IMR-90 (cell line): ENCODE data around the gene PRKRIP1. TPM values are rescaled to one million over a fixed set of nuclear protein-coding genes. Genes with fewer than 3 reads are reported as not detected.

Experiments used
- ATAC-seq: fragments of 200-7000 bp; cut with Tn5 transposase; 2 replicates; pipeline ENCODE4 v1.9.1; 2020; ENCODE audit warnings: low read depth, mild to moderate bottlenecking, moderate library complexity
- BruUV-seq: library from RNA; stranded (reverse); fragments of 400-500 nt; replicated peaks from 2 replicates; lab custom pipeline; 2021; lab: Mats Ljungman, UMichigan
- CTCF ChIA-PET: fragments of 300-600 bp; formaldehyde crosslinking; extraction: SDS; loops from one replicate; lab custom pipeline; 2021; ENCODE audit warnings: antibody characterized with exemption; lab: Yijun Ruan, JAX
- POLR2A ChIA-PET: fragments of 300-600 bp; sonication (Branson Sonifier 250); formaldehyde crosslinking; loops from one replicate; lab custom pipeline; 2022; ENCODE audit warnings: antibody characterized with exemption; ENCODE audit not compliant: unreplicated experiment; lab: Charles Lee
- DNase-seq: peaks from one replicate; pipeline ENCODE4 v3.0.0; 2013
- H2AFZ ChIP-seq: replicated peaks from 2 replicates; pipeline ENCODE3; 2013; ENCODE audit warnings: low read length, mild to moderate bottlenecking; ENCODE audit not compliant: poor library complexity
- H2AK5ac ChIP-seq: 2 replicates; pipeline ENCODE4 v1.6.1; 2013; ENCODE audit warnings: low read depth, low read length, inconsistent platforms
- H2AK9ac ChIP-seq: replicated peaks from 2 replicates; pipeline ENCODE3; 2013; ENCODE audit warnings: mild to moderate bottlenecking, low read depth, low read length, moderate library complexity; ENCODE audit not compliant: poor library complexity
- H2BK120ac ChIP-seq: 2 replicates; pipeline ENCODE4 v1.6.1; 2013; ENCODE audit warnings: low read depth, low read length, inconsistent platforms
- H2BK15ac ChIP-seq: 3 replicates; pipeline ENCODE4 v1.6.1; 2013; ENCODE audit warnings: low read depth, low read length, inconsistent platforms
- H2BK20ac ChIP-seq: 2 replicates; pipeline ENCODE4 v1.6.1; 2013; ENCODE audit warnings: low read depth, mild to moderate bottlenecking, inconsistent platforms, low read length, moderate library complexity
- H2BK5ac ChIP-seq: 2 replicates; pipeline ENCODE4 v1.6.1; 2013; ENCODE audit warnings: mild to moderate bottlenecking, low read depth, low read length, inconsistent platforms; ENCODE audit not compliant: poor library complexity, severe bottlenecking
- H3K14ac ChIP-seq: replicated peaks from 2 replicates; pipeline ENCODE4 v1.6.1; 2013; ENCODE audit warnings: low read depth, low read length, inconsistent platforms
- H3K18ac ChIP-seq: 2 replicates; pipeline ENCODE4 v1.6.1; 2013; ENCODE audit warnings: low read depth, low read length, control low read depth
- H3K23ac ChIP-seq: 2 replicates; pipeline ENCODE4 v1.6.1; 2013; ENCODE audit warnings: low read depth, low read length, inconsistent platforms
- H3K27ac ChIP-seq: 2 replicates; pipeline ENCODE4 v1.5.1; 2013; ENCODE audit warnings: mild to moderate bottlenecking, control low read depth, low read length; ENCODE audit not compliant: insufficient read depth
- H3K27me3 ChIP-seq: 2 replicates; pipeline ENCODE4 v1.6.1; 2013; ENCODE audit warnings: low read length; ENCODE audit not compliant: control insufficient read depth, insufficient read depth
- H3K36me3 ChIP-seq: 2 replicates; pipeline ENCODE4 v1.6.1; 2013; ENCODE audit warnings: low read length, mixed read lengths; ENCODE audit not compliant: control insufficient read depth, insufficient read depth
- H3K4ac ChIP-seq: 2 replicates; pipeline ENCODE4 v1.6.1; 2013; ENCODE audit warnings: low read depth, low read length, inconsistent platforms
- H3K4me1 ChIP-seq: 2 replicates; pipeline ENCODE4 v1.6.1; 2013; ENCODE audit warnings: low read length, mixed read lengths; ENCODE audit not compliant: control insufficient read depth, insufficient read depth
- H3K4me2 ChIP-seq: 2 replicates; pipeline ENCODE4 v1.6.1; 2013; ENCODE audit warnings: low read depth, mild to moderate bottlenecking, control low read depth, low read length, moderate library complexity
- H3K4me3 ChIP-seq: 2 replicates; pipeline ENCODE4 v1.5.1; 2013; ENCODE audit warnings: low read depth, mild to moderate bottlenecking, control low read depth, low read length, moderate library complexity; ENCODE audit not compliant: insufficient read depth
- H3K56ac ChIP-seq: 2 replicates; pipeline ENCODE4 v1.6.1; 2013; ENCODE audit warnings: low read length, inconsistent platforms; ENCODE audit not compliant: insufficient read depth; ENCODE audit errors: extremely low read depth
- H3K79me1 ChIP-seq, 2 experiments: 2 replicates each; pipeline ENCODE4 v1.6.1; 2013; ENCODE audit warnings: low read length in 2 of 2, inconsistent platforms in 1 of 2, low read depth in 1 of 2
- H3K9ac ChIP-seq: 2 replicates; pipeline ENCODE4 v1.6.1; 2013; ENCODE audit warnings: low read depth, low read length, control low read depth
- H3K9me1 ChIP-seq: 2 replicates; pipeline ENCODE4 v1.6.1; 2013; ENCODE audit warnings: low read length, inconsistent platforms; ENCODE audit not compliant: insufficient read depth
- H3K9me3 ChIP-seq: 2 replicates; pipeline ENCODE4 v1.6.1; 2013; ENCODE audit warnings: low read length; ENCODE audit not compliant: control insufficient read depth, insufficient read depth
- H4K20me1 ChIP-seq: 2 replicates; pipeline ENCODE4 v1.6.1; 2013; ENCODE audit warnings: low read length, inconsistent platforms; ENCODE audit not compliant: insufficient read depth
- H4K5ac ChIP-seq: 2 replicates; pipeline ENCODE4 v1.6.1; 2013; ENCODE audit warnings: mild to moderate bottlenecking, low read depth, low read length, control low read depth
- H4K8ac ChIP-seq, 2 experiments: 2 replicates each; pipeline ENCODE4 v1.6.1; 2013; ENCODE audit warnings: low read depth in 2 of 2, low read length in 2 of 2, control low read depth in 1 of 2, inconsistent platforms in 1 of 2
- H4K91ac ChIP-seq: 2 replicates; pipeline ENCODE4 v1.6.1; 2013; ENCODE audit warnings: low read depth, low read length, inconsistent platforms; ENCODE audit not compliant: insufficient read depth
- BHLHE40 ChIP-seq: fragments of 150-350 bp; IDR thresholded peaks from 2 replicates; pipeline ENCODE4 v1.6.1; 2016; ENCODE audit warnings: mild to moderate bottlenecking, low read depth, low read length
- CEBPB ChIP-seq: IDR thresholded peaks from 2 replicates; pipeline ENCODE4 v1.6.1; 2012; ENCODE audit warnings: low read depth, low read length, improper control_type of control experiment
- CHD1 ChIP-seq: IDR thresholded peaks from 2 replicates; pipeline ENCODE4 v1.6.1; 2012; ENCODE audit warnings: low read depth, low read length, improper control_type of control experiment
- FOS ChIP-seq: fragments of 150-350 bp; IDR thresholded peaks from 2 replicates; pipeline ENCODE4 v1.6.1; 2016; ENCODE audit warnings: low read depth, low read length
- MAFK ChIP-seq: IDR thresholded peaks from 2 replicates; pipeline ENCODE4 v1.6.1; 2012; ENCODE audit warnings: low read depth, low read length, improper control_type of control experiment
- MAZ ChIP-seq: IDR thresholded peaks from 2 replicates; pipeline ENCODE4 v1.6.1; 2012; ENCODE audit warnings: low read depth, mild to moderate bottlenecking, low read length, improper control_type of control experiment, moderate library complexity, borderline replicate concordance
- MXI1 ChIP-seq: IDR thresholded peaks from 2 replicates; pipeline ENCODE4 v1.6.1; 2012; ENCODE audit warnings: low read depth, mild to moderate bottlenecking, low read length, moderate library complexity, borderline replicate concordance
- NFE2L2 ChIP-seq: fragments of 150-350 bp; IDR thresholded peaks from 2 replicates; pipeline ENCODE4 v1.6.1; 2016; ENCODE audit warnings: low read depth, mild to moderate bottlenecking, low read length
- POLR2A ChIP-seq: IDR thresholded peaks from 2 replicates; pipeline ENCODE4 v1.6.1; 2012; ENCODE audit warnings: mild to moderate bottlenecking, low read depth, low read length
- RAD21 ChIP-seq: IDR thresholded peaks from 2 replicates; pipeline ENCODE4 v1.6.1; 2012; ENCODE audit warnings: low read length, improper control_type of control experiment
- RCOR1 ChIP-seq: IDR thresholded peaks from 2 replicates; pipeline ENCODE4 v1.6.1; 2012; ENCODE audit warnings: mild to moderate bottlenecking, low read length, improper control_type of control experiment; ENCODE audit not compliant: insufficient replicate concordance
- RFX5 ChIP-seq: IDR thresholded peaks from 2 replicates; pipeline ENCODE4 v1.8.0; 2012; ENCODE audit warnings: low read depth, mild to moderate bottlenecking, low read length, moderate library complexity
- SMC3 ChIP-seq: fragments of 150-350 bp; IDR thresholded peaks from 2 replicates; pipeline ENCODE4 v1.6.1; 2016; ENCODE audit warnings: low read depth, mild to moderate bottlenecking, antibody characterized with exemption, low read length, moderate library complexity
- USF2 ChIP-seq: fragments of 150-350 bp; IDR thresholded peaks from 2 replicates; pipeline ENCODE4 v1.6.1; 2017; ENCODE audit warnings: mild to moderate bottlenecking, antibody characterized with exemption, low read length, low read depth
- WGBS, 2 experiments: methylation state at CpG; one replicate each; pipeline versions ENCODE4 v1.1.5 to v1.1.7; 2013; ENCODE audit warnings: missing lambda C conversion rate in 2 of 2; ENCODE audit not compliant: insufficient read length in 1 of 2; ENCODE audit errors: extremely low coverage in 2 of 2; 5-methylcytosine and 5-hydroxymethylcytosine counted together
- dilution Hi-C: fragments of 300-500 bp; cut with HindIII; formaldehyde crosslinking; loops from one replicate; pipeline ENCODE4 v1.14.3; 2018; ENCODE audit warnings: low sequenced_read_pairs; ENCODE audit not compliant: unreplicated experiment
- in situ Hi-C: fragments of 300-500 bp; cut with MboI; formaldehyde crosslinking; loops from 3 replicates; pipeline ENCODE4 v1.14.3; 2019; ENCODE audit warnings: low sequenced_read_pairs, inconsistent platforms, mixed read lengths
- intact Hi-C: fragments of 100-400 bp; cut with micrococcal nuclease; formaldehyde crosslinking; loops from 2 replicates; pipeline ENCODE4 v1.10.0; 2022
- polyA plus RNA-seq, 3 experiments: library from polyadenylated mRNA; depleted of rRNA; stranded (reverse); fragments of >200 nt; gene quantifications; 2 replicates each; pipeline ENCODE4 v1.2.3, GENCODE V29; 2012; ENCODE audit warnings: low replicate concordance in 1 of 3
- total RNA-seq: library from RNA; depleted of rRNA; stranded (reverse); fragments of >200 nt; gene quantifications from 2 replicates; pipeline ENCODE4 v1.2.3, GENCODE V29; 2012
- TF ChIP-seq, protein P1 (sequence below): fragments of 150-350 bp; IDR thresholded peaks from 2 replicates; pipeline ENCODE4 v1.6.1; 2016; ENCODE audit warnings: low read depth, mild to moderate bottlenecking, low read length, moderate library complexity, borderline replicate concordance
- TF ChIP-seq, protein P2 (sequence below): conservative IDR thresholded peaks from 2 replicates; pipeline ENCODE4 v1.5.1; 2012; ENCODE audit warnings: mild to moderate bottlenecking, low read depth, low read length, improper control_type of control experiment

PRKRIP1 gene
- total and polyA plus RNA-seq, 2 of the 4 experiments (the other 2 are of a cell fraction) = 6.5 to 21.6 TPM

GRCh38 chr7:102407910-102408309 lies 11.7 kb downstream of the PRKRIP1 start:
- in situ Hi-C loops (no loop called here), dilution Hi-C loops (no loop called here), intact Hi-C loops (no loop called here)
- H3K4me1 ChIP-seq = no peaks in the 10 kb centered on the region
- no peak overlapping the region for H2AFZ ChIP-seq
- DNase-seq = no peak
- no TSS peak for BruUV-seq
- no peak overlapping the region for H3K4me3 ChIP-seq
- peaks cover 30 to 47% of the 10 kb centered on the region in 2 experiments for H3K79me1 ChIP-seq
- no peak overlapping the region for H3K18ac ChIP-seq
- POLR2A ChIA-PET = no interaction called here
- H3K27me3 ChIP-seq = no peaks in the 10 kb centered on the region
- no peaks in the 10 kb centered on the region for H3K9me1 ChIP-seq
- H2AK9ac ChIP-seq = no peak overlapping the region
- no peaks in the 10 kb centered on the region for H3K9me3 ChIP-seq
- no peak overlapping the region for H2BK20ac ChIP-seq
- no peak overlapping the region for H4K91ac ChIP-seq
- no peak overlapping the region for H2BK15ac ChIP-seq
- H4K20me1 ChIP-seq = peaks cover 8% of the 10 kb centered on the region
- no peak overlapping the region for H4K5ac ChIP-seq
- H3K4me2 ChIP-seq = no peak overlapping the region
- no peak overlapping the region for H3K27ac ChIP-seq
- TF ChIP-seq RAD21 = no peak
- TF ChIP-seq, protein P1, sequence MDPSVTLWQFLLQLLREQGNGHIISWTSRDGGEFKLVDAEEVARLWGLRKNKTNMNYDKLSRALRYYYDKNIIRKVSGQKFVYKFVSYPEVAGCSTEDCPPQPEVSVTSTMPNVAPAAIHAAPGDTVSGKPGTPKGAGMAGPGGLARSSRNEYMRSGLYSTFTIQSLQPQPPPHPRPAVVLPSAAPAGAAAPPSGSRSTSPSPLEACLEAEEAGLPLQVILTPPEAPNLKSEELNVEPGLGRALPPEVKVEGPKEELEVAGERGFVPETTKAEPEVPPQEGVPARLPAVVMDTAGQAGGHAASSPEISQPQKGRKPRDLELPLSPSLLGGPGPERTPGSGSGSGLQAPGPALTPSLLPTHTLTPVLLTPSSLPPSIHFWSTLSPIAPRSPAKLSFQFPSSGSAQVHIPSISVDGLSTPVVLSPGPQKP = no peak
- TF ChIP-seq CHD1 = no peak
- no peak for TF ChIP-seq SMC3
- no peak for TF ChIP-seq MXI1
- TF ChIP-seq RFX5 = no peak
- TF ChIP-seq, protein P2, sequence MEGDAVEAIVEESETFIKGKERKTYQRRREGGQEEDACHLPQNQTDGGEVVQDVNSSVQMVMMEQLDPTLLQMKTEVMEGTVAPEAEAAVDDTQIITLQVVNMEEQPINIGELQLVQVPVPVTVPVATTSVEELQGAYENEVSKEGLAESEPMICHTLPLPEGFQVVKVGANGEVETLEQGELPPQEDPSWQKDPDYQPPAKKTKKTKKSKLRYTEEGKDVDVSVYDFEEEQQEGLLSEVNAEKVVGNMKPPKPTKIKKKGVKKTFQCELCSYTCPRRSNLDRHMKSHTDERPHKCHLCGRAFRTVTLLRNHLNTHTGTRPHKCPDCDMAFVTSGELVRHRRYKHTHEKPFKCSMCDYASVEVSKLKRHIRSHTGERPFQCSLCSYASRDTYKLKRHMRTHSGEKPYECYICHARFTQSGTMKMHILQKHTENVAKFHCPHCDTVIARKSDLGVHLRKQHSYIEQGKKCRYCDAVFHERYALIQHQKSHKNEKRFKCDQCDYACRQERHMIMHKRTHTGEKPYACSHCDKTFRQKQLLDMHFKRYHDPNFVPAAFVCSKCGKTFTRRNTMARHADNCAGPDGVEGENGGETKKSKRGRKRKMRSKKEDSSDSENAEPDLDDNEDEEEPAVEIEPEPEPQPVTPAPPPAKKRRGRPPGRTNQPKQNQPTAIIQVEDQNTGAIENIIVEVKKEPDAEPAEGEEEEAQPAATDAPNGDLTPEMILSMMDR = no peak
- TF ChIP-seq NFE2L2 = no peak
- no peak for TF ChIP-seq USF2
- TF ChIP-seq MAFK = no peak
- TF ChIP-seq MAZ = no peak
- TF ChIP-seq BHLHE40 = no peak
- TF ChIP-seq CEBPB = no peak
- no peak for TF ChIP-seq POLR2A
- no peak for TF ChIP-seq RCOR1
- TF ChIP-seq FOS = no peak
- CTCF ChIA-PET = no interaction called here
- H3K23ac ChIP-seq = no peak overlapping the region
- no peak overlapping the region for H2AK5ac ChIP-seq
- WGBS, 2 experiments = 93% methylated on average over 3 of the region's 6 CpGs; no CpG with 5 or more reads in 1 of the 2 experiments
- H3K36me3 ChIP-seq = peaks cover 63% of the 10 kb centered on the region
- no peak overlapping the region for H2BK5ac ChIP-seq
- no peak overlapping the region for H4K8ac ChIP-seq
- no peak overlapping the region for H2BK120ac ChIP-seq
- ATAC-seq = no peak
- no peak overlapping the region for H3K14ac ChIP-seq
- no peak overlapping the region for H3K4ac ChIP-seq
- H3K9ac ChIP-seq = no peak overlapping the region
- H3K56ac ChIP-seq = no peak overlapping the region
